ENCODE data around the gene TRAM2. TPM values are rescaled to one million over a fixed set of nuclear protein-coding genes. Genes with fewer than 3 reads are reported as not detected.

The TRAM2 gene
- total and polyA plus RNA-seq, 2 of the 8 experiments (the other 6 are each of a cell fraction or from before 2014, with no cell fraction given), result 9.0 to 21.4 TPM

- Histone ChIP-seq H3K4ac (replicated peaks; ENCODE audit: insufficient read length, low read depth, low read length) (no peak overlapping the region), H2BK12ac (ENCODE audit: low read depth, low read length) (no peak overlapping the region), H3K4me2 (ENCODE audit: insufficient read depth in 1 of 2, low read depth in 2 of 2, low read length in 2 of 2) (no peak overlapping the region), H3K9me3 (ENCODE audit: insufficient read depth in 2 of 2, low read depth in 1 of 2, low read length in 1 of 2) (no peaks in the 10 kb centered on the region), H4K5ac (ENCODE audit: insufficient read length, low read depth, low read length) (no peak overlapping the region), H3K14ac (ENCODE audit: insufficient read length) (no peak overlapping the region), H2BK15ac (ENCODE audit: low read length) (0 out of 2 replicates have a peak overlapping the region, but pooled peaks have one; percentile 66), H3K9ac (replicated peaks in 1 of 4; ENCODE audit: extremely low read depth in 1 of 4, low read depth in 3 of 4, low read length in 3 of 4) (no peak overlapping the region), H3K27ac (ENCODE audit: low read depth, low read length) (no peak overlapping the region), H3K4me3 (ENCODE audit: extremely low read depth in 1 of 4, insufficient read depth in 2 of 4, low read depth in 3 of 4, low read length in 4 of 4) (no peak overlapping the region), H2BK5ac (ENCODE audit: low read depth, low read length) (0 out of 2 replicates have a peak overlapping the region, but pooled peaks have one; percentile 35), H3K23me2 (ENCODE audit: low read depth, low read length) (no peaks in the 10 kb centered on the region), H3K36me3 (ENCODE audit: control insufficient read depth in 2 of 4, insufficient read depth in 4 of 4, low read length in 3 of 4) (peaks cover 0 to 4% (median 2%) of the 10 kb centered on the region in 4 experiments; a peak in 1 of 8 replicates), H3K56ac (replicated peaks; ENCODE audit: insufficient read length, low read depth, low read length) (no peak overlapping the region), H3K4me1 (replicated peaks in 1 of 4; ENCODE audit: control insufficient read depth in 3 of 4, insufficient read depth in 4 of 4, low read length in 3 of 4) (peaks cover 2 to 11% (median 7%) of the 10 kb centered on the region in 4 experiments; a peak in 5 of 7 replicates), H2AFZ (ENCODE audit: low read length) (no peak overlapping the region), H3K79me2 (ENCODE audit: control insufficient read depth in 1 of 2, insufficient read depth in 2 of 2, low read length in 2 of 2) (peaks cover 0 to 9% of the 10 kb centered on the region in 2 experiments; a peak in 3 of 4 replicates), H3K79me1 (ENCODE audit: low read depth, low read length) (0 out of 2 replicates have a peak, but pooled peaks cover 2% of the 10 kb centered on the region), H3K23ac (ENCODE audit: insufficient read length) (no peak overlapping the region), H3K18ac (ENCODE audit: extremely low read depth, low read length) (no peak overlapping the region), H3K27me3 (replicated peaks in 1 of 4; ENCODE audit: control insufficient read depth in 3 of 4, extremely low read depth in 1 of 4, insufficient read depth in 3 of 4, low read length in 3 of 4) (no peaks in the 10 kb centered on the region), H4K8ac (ENCODE audit: extremely low read depth, insufficient read depth, low read length) (no peak overlapping the region), H2BK20ac (ENCODE audit: low read length) (0 out of 2 replicates have a peak overlapping the region, but pooled peaks have one; percentile 35), H2AK5ac (ENCODE audit: low read depth, low read length) (no peak overlapping the region), H4K91ac (replicated peaks; ENCODE audit: insufficient read length, low read length) (no peak overlapping the region), H2BK120ac (replicated peaks; ENCODE audit: low read depth, low read length) (no peak overlapping the region), H4K20me1 (replicated peaks in 1 of 2; ENCODE audit: control insufficient read depth in 1 of 2, insufficient read depth in 2 of 2, low read length in 2 of 2) (no peaks in the 10 kb centered on the region)
- ChIA-PET CTCF (ENCODE audit: partially characterized antibody) (interaction anchor here (0.5 to 7.7 kb wide), 7 partner anchors 9 to 58 kb away, joined by 3 to 49 read pairs (median 4); no protein-coding TSS in a partner anchor), POLR2A (ENCODE audit: partially characterized antibody) (interaction anchor here (1.8 to 2.0 kb wide), 2 partner anchors 10 to 40 kb away, joined by 4 to 5 read pairs; partner anchors contain the start of gene TRAM2)
- no peak for TF ChIP-seq TAF1 (IDR thresholded peaks at IDR 0.05; ENCODE audit: low read depth, low read length)
- WGBS, 2 experiments (ENCODE audit: extremely low coverage in 1 of 2, insufficient coverage in 1 of 2, insufficient read length in 1 of 2, insufficient replicate concordance in 2 of 2, low coverage in 1 of 2, low lambda C conversion rate in 2 of 2, missing lambda C conversion rate in 1 of 2), result 94% methylated on average over 8 of the region's 8 CpGs; no CpG with 5 or more reads in 1 of the 2 experiments
- no peak for DNase-seq (ENCODE audit: low read depth in 1 of 2, low spot score in 2 of 2)
- no peak for FAIRE-seq
These were observed 39.7 kb downstream of the TRAM2 start for GRCh38 chr6:52537001-52537753.
